ENCODE results near the gene APAF1. TPM values are rescaled to one million over a fixed set of nuclear protein-coding genes. Genes with fewer than 3 reads are reported as not detected.

Gene APAF1
- total and polyA plus RNA-seq, 2 of the 13 experiments (the other 11 are each of a cell fraction or from before 2014, with no cell fraction given) = 6.0 to 13.0 TPM

GRCh38 chr12:98644433-98644711 is 718 bp upstream of the APAF1 start (continued):
- TF ChIP-seq KDM5A (IDR thresholded peaks at IDR 0.05; ENCODE audit: borderline replicate concordance, low read length) (no peak; the same call in 1 of the 2 replicates), NFE2L2 (IDR thresholded peaks at IDR 0.05; ENCODE audit: low read length) (no peak), THYN1 (CRISPR knock-in tag; IDR thresholded peaks at IDR 0.05; ENCODE audit: borderline replicate concordance, low read depth) (no peak), ZNF468 (CRISPR knock-in tag; IDR thresholded peaks at IDR 0.05) (no peak), ZFP41 (CRISPR knock-in tag; IDR thresholded peaks at IDR 0.05; ENCODE audit: borderline replicate concordance) (no peak; the same call in 1 of the 2 replicates), ZBTB40 (IDR thresholded peaks at IDR 0.05) (no peak), ZBTB40 (CRISPR knock-in tag; IDR thresholded peaks at IDR 0.05) (no peak; the same call in 1 of the 2 replicates), RNF2 (conservative IDR thresholded peaks at IDR 0.05; ENCODE audit: low read depth) (no peak), ZSCAN29 (CRISPR knock-in tag; conservative IDR thresholded peaks at IDR 0.05) (no peak), PTBP1 (IDR thresholded peaks at IDR 0.05; ENCODE audit: low read depth, low read length, poor library complexity, severe bottlenecking) (no peak), MXD4 (CRISPR knock-in tag; IDR thresholded peaks at IDR 0.05) (no peak), SSRP1 (CRISPR knock-in tag; IDR thresholded peaks at IDR 0.05) (no peak), ISX (CRISPR knock-in tag; conservative IDR thresholded peaks at IDR 0.05) (0 out of 2 replicates have a peak, but pooled peaks have one; percentile 51), ZNF33B (CRISPR knock-in tag; IDR thresholded peaks at IDR 0.05) (no peak), SALL1 (CRISPR knock-in tag; IDR thresholded peaks at IDR 0.05) (no peak; the same call in 1 of the 2 replicates), NR2C2 (CRISPR knock-in tag; IDR thresholded peaks at IDR 0.05; ENCODE audit: borderline replicate concordance) (no peak), ZNF20 (CRISPR knock-in tag; IDR thresholded peaks at IDR 0.05) (no peak)
- TF ChIP-seq, protein P1, sequence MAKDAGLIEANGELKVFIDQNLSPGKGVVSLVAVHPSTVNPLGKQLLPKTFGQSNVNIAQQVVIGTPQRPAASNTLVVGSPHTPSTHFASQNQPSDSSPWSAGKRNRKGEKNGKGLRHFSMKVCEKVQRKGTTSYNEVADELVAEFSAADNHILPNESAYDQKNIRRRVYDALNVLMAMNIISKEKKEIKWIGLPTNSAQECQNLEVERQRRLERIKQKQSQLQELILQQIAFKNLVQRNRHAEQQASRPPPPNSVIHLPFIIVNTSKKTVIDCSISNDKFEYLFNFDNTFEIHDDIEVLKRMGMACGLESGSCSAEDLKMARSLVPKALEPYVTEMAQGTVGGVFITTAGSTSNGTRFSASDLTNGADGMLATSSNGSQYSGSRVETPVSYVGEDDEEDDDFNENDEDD (CRISPR knock-in tag; IDR thresholded peaks at IDR 0.05; ENCODE audit: borderline replicate concordance) = no peak
- TF ChIP-seq, protein P2, sequence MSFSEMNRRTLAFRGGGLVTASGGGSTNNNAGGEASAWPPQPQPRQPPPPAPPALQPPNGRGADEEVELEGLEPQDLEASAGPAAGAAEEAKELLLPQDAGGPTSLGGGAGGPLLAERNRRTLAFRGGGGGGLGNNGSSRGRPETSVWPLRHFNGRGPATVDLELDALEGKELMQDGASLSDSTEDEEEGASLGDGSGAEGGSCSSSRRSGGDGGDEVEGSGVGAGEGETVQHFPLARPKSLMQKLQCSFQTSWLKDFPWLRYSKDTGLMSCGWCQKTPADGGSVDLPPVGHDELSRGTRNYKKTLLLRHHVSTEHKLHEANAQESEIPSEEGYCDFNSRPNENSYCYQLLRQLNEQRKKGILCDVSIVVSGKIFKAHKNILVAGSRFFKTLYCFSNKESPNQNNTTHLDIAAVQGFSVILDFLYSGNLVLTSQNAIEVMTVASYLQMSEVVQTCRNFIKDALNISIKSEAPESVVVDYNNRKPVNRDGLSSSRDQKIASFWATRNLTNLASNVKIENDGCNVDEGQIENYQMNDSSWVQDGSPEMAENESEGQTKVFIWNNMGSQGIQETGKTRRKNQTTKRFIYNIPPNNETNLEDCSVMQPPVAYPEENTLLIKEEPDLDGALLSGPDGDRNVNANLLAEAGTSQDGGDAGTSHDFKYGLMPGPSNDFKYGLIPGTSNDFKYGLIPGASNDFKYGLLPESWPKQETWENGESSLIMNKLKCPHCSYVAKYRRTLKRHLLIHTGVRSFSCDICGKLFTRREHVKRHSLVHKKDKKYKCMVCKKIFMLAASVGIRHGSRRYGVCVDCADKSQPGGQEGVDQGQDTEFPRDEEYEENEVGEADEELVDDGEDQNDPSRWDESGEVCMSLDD (CRISPR knock-in tag; IDR thresholded peaks at IDR 0.05; ENCODE audit: borderline replicate concordance) = no peak
